ENCODE measurements around the gene PLEKHG4B.
"Not testable (repeated sequence)": the region's sequence is repeated elsewhere in the genome, so short reads cannot be mapped to it uniquely, and the experiment has no call there.

Gene PLEKHG4B

GRCh38 chr5:157801-158200, 65.8 kb downstream of the PLEKHG4B start:
- peak; percentile 22 for DNase-seq

GRCh38 chr5:158807-159447, 67.0 kb downstream of the PLEKHG4B start:
- peak; percentile 12 for DNase-seq

- peak; percentile 36 for DNase-seq
Observed at GRCh38 chr5:159448-160172, 67.6 kb downstream of the PLEKHG4B start.

- DNase-seq, result peak; percentile 41
Observed at GRCh38 chr5:160173-160510, 68.2 kb downstream of the PLEKHG4B start.

GRCh38 chr5:160921-161802, 69.2 kb downstream of the PLEKHG4B start:
- peak; percentile 24 for DNase-seq

- DNase-seq, result no peak
Observed at GRCh38 chr5:161803-162110, 69.8 kb downstream of the PLEKHG4B start.

GRCh38 chr5:162190-162564, 70.2 kb downstream of the PLEKHG4B start:
- DNase-seq, result peak; percentile 5

- peak; percentile 30 for DNase-seq
Observed at GRCh38 chr5:162565-163337, 70.8 kb downstream of the PLEKHG4B start.

GRCh38 chr5:163338-163620, 71.3 kb downstream of the PLEKHG4B start:
- DNase-seq, result no peak

GRCh38 chr5:163841-164240, 71.9 kb downstream of the PLEKHG4B start:
- peak; percentile 7 for DNase-seq

- peak; percentile 7 for DNase-seq
Observed at GRCh38 chr5:164244-164643, 72.3 kb downstream of the PLEKHG4B start.

GRCh38 chr5:164783-165182, 72.8 kb downstream of the PLEKHG4B start:
- DNase-seq, result not testable (repeated sequence)

GRCh38 chr5:166441-167372, 74.7 kb downstream of the PLEKHG4B start:
- DNase-seq, result peak; percentile 19

GRCh38 chr5:167511-167910, 75.5 kb downstream of the PLEKHG4B start:
- DNase-seq, result peak; percentile 19

- peak; percentile 44 for DNase-seq
Observed at GRCh38 chr5:167982-168660, 76.2 kb downstream of the PLEKHG4B start.

GRCh38 chr5:169071-169727, 77.2 kb downstream of the PLEKHG4B start:
- DNase-seq, result peak; percentile 50

- peak; percentile 24 for DNase-seq
Observed at GRCh38 chr5:169728-170094, 77.7 kb downstream of the PLEKHG4B start.

GRCh38 chr5:170971-171800, 79.2 kb downstream of the PLEKHG4B start:
- DNase-seq, result peak; percentile 24

GRCh38 chr5:171801-172331, 79.9 kb downstream of the PLEKHG4B start:
- peak; percentile 35 for DNase-seq

- DNase-seq, result peak; percentile 18
Observed at GRCh38 chr5:172421-172820, 80.5 kb downstream of the PLEKHG4B start.
